GM23248 (cell line): ENCODE measurements around the gene FADD.

Experiments used
- EZH2 ChIP-seq: fragments of 200-600 bp; sonication (generic); IDR thresholded peaks from 2 replicates; pipeline ENCODE4 v1.6.1; 2018; ENCODE audit warnings: antibody characterized with exemption, mild to moderate bottlenecking; ENCODE audit not compliant: insufficient read depth, poor library complexity, severe bottlenecking
- EZH2phosphoT487 ChIP-seq: fragments of 200-600 bp; sonication (generic); IDR thresholded peaks from 2 replicates; pipeline ENCODE4 v1.6.1; 2018; ENCODE audit warnings: antibody characterized with exemption, moderate library complexity, mild to moderate bottlenecking, low read depth; ENCODE audit not compliant: insufficient read depth

GRCh38 chr11:70194792-70195791 lies 8.0 kb upstream of the FADD start:
- TF ChIP-seq EZH2phosphoT487 (no peak), EZH2 (no peak)
